ENCODE results near the gene SIGMAR1.

Gene SIGMAR1

DNA sequence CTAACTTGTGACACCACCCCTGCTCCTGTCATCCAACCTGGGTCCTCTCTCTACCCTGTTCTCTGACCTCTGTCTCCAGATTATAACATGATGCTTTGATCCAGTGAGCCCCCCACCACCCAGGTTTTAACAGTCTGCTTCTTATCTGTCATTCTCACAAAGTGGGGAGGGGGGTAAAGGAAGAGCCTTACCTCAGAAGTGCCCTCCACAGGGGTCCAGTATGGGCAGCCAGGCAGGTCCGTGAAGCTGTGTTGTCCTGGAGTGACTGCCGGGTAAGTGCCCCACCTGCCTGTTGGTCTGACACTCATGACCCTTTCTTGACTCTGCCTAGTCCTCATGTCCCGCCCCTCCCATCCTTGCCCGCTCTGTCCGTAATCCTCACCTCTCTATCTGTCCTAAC is 17.8 kb upstream of the SIGMAR1 start:
- no peak overlapping the region for H3K4me3 ChIP-seq (ENCODE audit: low read depth, low read length)
- TF ChIP-seq, protein P1, sequence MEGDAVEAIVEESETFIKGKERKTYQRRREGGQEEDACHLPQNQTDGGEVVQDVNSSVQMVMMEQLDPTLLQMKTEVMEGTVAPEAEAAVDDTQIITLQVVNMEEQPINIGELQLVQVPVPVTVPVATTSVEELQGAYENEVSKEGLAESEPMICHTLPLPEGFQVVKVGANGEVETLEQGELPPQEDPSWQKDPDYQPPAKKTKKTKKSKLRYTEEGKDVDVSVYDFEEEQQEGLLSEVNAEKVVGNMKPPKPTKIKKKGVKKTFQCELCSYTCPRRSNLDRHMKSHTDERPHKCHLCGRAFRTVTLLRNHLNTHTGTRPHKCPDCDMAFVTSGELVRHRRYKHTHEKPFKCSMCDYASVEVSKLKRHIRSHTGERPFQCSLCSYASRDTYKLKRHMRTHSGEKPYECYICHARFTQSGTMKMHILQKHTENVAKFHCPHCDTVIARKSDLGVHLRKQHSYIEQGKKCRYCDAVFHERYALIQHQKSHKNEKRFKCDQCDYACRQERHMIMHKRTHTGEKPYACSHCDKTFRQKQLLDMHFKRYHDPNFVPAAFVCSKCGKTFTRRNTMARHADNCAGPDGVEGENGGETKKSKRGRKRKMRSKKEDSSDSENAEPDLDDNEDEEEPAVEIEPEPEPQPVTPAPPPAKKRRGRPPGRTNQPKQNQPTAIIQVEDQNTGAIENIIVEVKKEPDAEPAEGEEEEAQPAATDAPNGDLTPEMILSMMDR (IDR thresholded peaks at IDR 0.05; ENCODE audit: borderline replicate concordance, insufficient read depth, low read depth, low read length) = no peak

DNA sequence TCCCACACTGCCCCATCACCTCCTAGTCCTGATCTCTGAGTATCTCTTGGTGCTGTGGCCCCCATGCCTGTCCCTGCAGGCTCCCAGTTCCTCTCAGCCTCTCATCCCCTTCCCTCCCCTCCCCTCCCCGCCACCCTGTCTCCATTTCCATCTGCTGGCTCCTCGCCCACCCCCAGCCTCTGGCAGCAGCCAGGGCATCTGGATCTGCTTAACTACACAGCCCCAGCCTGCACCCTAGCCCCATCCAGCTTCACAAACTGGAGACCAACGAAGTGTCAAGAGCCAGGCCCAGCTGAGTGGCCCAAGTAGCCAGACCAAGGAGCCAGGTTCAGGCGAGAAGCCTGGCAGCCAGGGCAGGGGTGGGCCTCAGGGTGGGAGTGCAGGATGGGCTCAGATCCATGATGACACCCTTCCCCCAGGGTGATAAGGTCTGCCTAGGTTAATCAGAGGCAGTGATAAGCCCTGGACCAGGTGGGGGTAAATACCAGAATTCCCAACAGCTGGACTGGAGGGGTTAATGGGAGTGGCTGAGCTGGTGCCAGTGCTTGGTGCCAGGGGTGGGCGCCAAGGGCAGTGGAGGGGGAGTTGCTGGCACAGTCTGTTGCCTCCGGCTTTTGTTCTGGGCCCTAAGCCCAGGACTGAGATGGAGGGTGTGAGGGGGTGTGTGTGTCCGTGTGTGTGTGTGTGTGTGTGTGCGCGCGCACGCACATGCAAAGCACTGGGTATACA is 16.9 kb upstream of the SIGMAR1 start:
- no peak overlapping the region for H3K4me3 ChIP-seq (ENCODE audit: low read depth, low read length)
- TF ChIP-seq, protein P1 (IDR thresholded peaks at IDR 0.05; ENCODE audit: borderline replicate concordance, insufficient read depth, low read depth, low read length) = no peak

DNA sequence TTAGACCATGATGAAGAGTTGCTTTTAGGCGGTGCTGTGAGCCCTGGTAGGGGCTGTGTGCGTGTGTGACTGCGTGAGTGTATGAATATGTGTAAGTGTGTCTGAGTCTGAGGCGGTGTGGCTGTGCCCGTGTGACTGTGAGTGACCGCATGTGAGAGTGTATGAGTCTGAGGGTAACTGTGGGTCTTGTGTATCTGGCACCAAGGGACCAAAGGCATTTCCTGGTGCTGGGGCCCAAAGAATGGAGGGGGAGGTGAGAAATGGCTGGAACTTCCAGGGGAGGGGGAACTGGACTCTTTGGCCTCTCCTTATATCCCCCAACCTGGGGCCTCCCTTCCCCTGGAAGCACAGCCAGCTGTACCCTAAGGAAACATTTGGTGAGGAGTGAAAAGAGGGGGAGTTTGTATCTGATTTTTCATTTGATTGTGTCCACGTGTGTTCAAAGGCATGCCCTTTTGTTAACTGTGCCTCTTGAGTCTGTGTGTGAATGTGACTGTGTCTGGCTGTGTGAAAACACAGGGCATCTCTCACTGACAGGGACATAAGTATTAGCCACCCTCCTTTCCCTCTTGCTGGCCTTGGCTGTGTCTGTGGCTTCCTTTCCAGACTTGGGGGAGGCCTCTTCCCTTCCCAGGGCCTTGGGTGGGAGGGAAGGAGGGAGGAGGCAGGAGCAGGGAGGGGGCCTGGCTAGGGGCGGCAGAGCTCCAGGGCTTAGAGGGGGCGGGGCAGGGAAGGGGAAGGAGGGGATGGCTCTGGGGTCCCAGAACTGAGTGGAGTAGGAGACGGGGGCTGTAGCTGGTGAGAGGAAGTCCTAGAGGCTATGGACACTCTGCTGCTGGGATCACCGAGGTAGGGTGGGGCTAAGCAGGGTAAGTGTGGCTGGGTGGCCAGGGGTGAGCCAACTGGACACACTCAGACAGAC is 15.8 kb upstream of the SIGMAR1 start:
- TF ChIP-seq, protein P1 (IDR thresholded peaks at IDR 0.05; ENCODE audit: borderline replicate concordance, insufficient read depth, low read depth, low read length) = no peak
- no peak overlapping the region for H3K4me3 ChIP-seq (ENCODE audit: low read depth, low read length)

DNA sequence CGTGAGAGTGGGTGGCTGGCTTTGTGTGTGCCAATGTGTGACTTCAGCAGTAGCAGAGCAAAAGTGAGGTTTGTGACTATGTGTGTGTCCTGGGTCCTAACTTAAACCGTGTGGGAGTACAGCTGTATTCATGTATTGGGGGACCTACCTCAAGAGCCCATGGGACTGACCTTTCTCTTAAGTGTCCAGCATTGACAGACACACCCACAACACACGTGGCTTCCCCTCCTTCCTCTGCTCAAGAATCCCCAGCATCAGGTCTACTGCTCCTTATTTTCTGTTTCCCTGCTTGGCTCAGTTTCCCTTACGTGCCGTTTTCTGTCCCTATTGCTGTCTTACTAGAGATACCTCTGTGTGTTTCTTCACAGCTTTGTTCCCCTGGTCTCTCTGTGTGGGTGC is 15.0 kb upstream of the SIGMAR1 start:
- no peak overlapping the region for H3K4me3 ChIP-seq (ENCODE audit: low read depth, low read length)
- TF ChIP-seq, protein P1 (IDR thresholded peaks at IDR 0.05; ENCODE audit: borderline replicate concordance, insufficient read depth, low read depth, low read length) = no peak

DNA sequence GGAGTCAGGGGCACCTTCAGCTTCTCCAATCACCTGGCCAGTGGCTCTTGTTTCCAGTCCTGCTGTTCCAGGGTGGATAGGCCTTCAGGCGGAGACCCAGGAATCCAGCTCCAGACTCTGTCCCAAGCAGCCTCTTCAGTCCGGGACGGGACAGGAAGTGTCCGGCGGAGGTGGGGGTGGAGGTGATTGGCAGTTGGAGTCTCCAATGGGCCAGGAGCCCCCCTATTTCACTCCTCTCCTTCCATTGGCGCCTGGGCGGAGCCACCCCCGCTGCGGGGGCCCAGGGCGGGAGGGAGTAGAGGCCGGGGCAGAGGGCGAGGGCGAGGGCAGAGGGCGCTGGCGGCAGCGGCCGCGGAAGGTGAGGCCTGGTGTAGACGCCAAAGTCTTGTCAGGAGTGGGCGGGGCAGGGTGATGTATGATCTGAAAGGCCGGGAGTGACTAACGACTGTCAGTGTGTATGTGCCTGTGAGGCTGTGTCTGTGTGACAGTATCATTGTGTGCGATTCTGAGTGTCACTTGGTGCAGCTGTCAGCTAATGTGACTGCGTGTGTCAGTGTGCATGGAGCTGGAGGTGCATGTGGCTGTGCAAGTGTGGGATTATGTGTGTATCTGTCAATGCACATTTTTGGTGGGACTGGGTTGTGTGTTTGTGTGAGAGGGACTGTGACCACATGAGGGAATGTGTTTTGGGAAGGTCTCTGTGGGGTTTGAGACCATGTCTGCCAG is 14.5 kb upstream of the SIGMAR1 start, which contains the start of gene IL11RA:
Gene IL11RA (plus strand): TSS at position 310 of the 726 bp plus-strand sequence. CDS start 3,033 bp downstream, outside the sequence.
- no peak within 1 kb of the TSS for H3K4me3 ChIP-seq (ENCODE audit: low read depth, low read length)
- TF ChIP-seq, protein P1 (IDR thresholded peaks at IDR 0.05; ENCODE audit: borderline replicate concordance, insufficient read depth, low read depth, low read length) = no peak

DNA sequence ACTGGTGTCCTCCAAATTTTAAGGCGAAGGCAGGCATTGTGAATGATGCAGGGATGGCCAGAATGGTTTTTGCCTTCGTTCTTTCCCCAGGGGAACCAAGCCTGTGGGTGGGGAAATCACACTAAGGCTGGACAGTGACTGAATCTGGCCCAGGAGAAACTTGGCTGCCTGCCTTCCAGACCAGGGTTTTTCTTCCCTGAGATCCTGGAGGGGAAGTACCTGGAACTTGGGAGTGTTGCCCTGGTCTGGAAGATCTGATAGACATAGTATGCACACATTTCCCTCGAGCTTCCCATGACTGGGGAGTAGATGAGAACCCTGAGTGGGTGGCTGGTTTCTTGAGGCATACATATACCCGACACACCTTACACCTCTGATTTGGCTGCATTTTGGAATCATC is 13.7 kb upstream of the SIGMAR1 start:
- no peak overlapping the region for H3K4me3 ChIP-seq (ENCODE audit: low read depth, low read length)
- TF ChIP-seq, protein P1 (IDR thresholded peaks at IDR 0.05; ENCODE audit: borderline replicate concordance, insufficient read depth, low read depth, low read length) = no peak

Measured in GM12875 (cell line).